ENCODE data around the gene PPEF1. TPM values are rescaled to one million over a fixed set of nuclear protein-coding genes. Genes with fewer than 3 reads are reported as not detected.

PPEF1 gene
- total and polyA plus RNA-seq, 4 donors: 0.94 to 11.1 (median 2.2) TPM

- no peak for DNase-seq (ENCODE audit: low read depth in 4 of 6, low spot score in 6 of 6)
- Histone ChIP-seq H3K9me3 (ENCODE audit: control insufficient read depth, insufficient read depth, low read length) (peaks cover 3% of the 10 kb centered on the region), H3K4me1 (ENCODE audit: control insufficient read depth, insufficient read depth, low read length) (no peaks in the 10 kb centered on the region), H3K36me3 (ENCODE audit: control insufficient read depth, insufficient read depth, low read length) (no peaks in the 10 kb centered on the region), H3K27ac (ENCODE audit: low read depth, low read length) (no peak overlapping the region), H3K27me3 (ENCODE audit: control insufficient read depth, insufficient read depth, low read length) (no peaks in the 10 kb centered on the region), H3K4me3 (ENCODE audit: low read depth, low read length) (no peak overlapping the region)
- 17% methylated on average over 1 of the region's 1 CpG for whole genome bisulfite sequencing (ENCODE audit: insufficient coverage)
Observed at GRCh38 chrX:18769364-18769763, 61.9 kb downstream of the PPEF1 start.

GRCh38 chrX:18769812-18770573 is 62.5 kb downstream of the PPEF1 start:
- Histone ChIP-seq H3K36me3 (ENCODE audit: control insufficient read depth, insufficient read depth, low read length) (no peaks in the 10 kb centered on the region), H3K4me3 (ENCODE audit: low read depth, low read length) (no peak overlapping the region), H3K27me3 (ENCODE audit: control insufficient read depth, insufficient read depth, low read length) (no peaks in the 10 kb centered on the region), H3K27ac (ENCODE audit: low read depth, low read length) (no peak overlapping the region), H3K4me1 (ENCODE audit: control insufficient read depth, insufficient read depth, low read length) (no peaks in the 10 kb centered on the region), H3K9me3 (ENCODE audit: control insufficient read depth, insufficient read depth, low read length) (peaks cover 3% of the 10 kb centered on the region)
- no peak for DNase-seq (ENCODE audit: low read depth in 4 of 6, low spot score in 6 of 6)
- WGBS (ENCODE audit: insufficient coverage): 38% methylated on average over 1 of the region's 7 CpGs

GRCh38 chrX:18789916-18790315 is 82.5 kb downstream of the PPEF1 start:
- H3K27ac ChIP-seq (ENCODE audit: low read depth, low read length): no peak overlapping the region
- no CpG with 5 or more reads among the region's 1 CpG for WGBS (ENCODE audit: insufficient coverage)

GRCh38 chrX:18792828-18793227 is 85.4 kb downstream of the PPEF1 start:
- no peaks in the 10 kb centered on the region for H3K27me3 ChIP-seq (ENCODE audit: control insufficient read depth, insufficient read depth, low read length)
- no peak for DNase-seq (ENCODE audit: low read depth in 4 of 6, low spot score in 6 of 6)
- H3K4me3 ChIP-seq (ENCODE audit: low read depth, low read length): no peak overlapping the region
- no peaks in the 10 kb centered on the region for H3K9me3 ChIP-seq (ENCODE audit: control insufficient read depth, insufficient read depth, low read length)
- H3K36me3 ChIP-seq (ENCODE audit: control insufficient read depth, insufficient read depth, low read length): no peaks in the 10 kb centered on the region
- H3K27ac ChIP-seq (ENCODE audit: low read depth, low read length): no peak overlapping the region
- H3K4me1 ChIP-seq (ENCODE audit: control insufficient read depth, insufficient read depth, low read length): no peaks in the 10 kb centered on the region

More at GRCh38 chrX:18789916-18790315, 82.5 kb downstream of the PPEF1 start:
- no peak for DNase-seq (ENCODE audit: low read depth in 4 of 6, low spot score in 6 of 6)
- H3K4me3 ChIP-seq (ENCODE audit: low read depth, low read length): no peak overlapping the region
- no peaks in the 10 kb centered on the region for H3K27me3 ChIP-seq (ENCODE audit: control insufficient read depth, insufficient read depth, low read length)
- H3K4me1 ChIP-seq (ENCODE audit: control insufficient read depth, insufficient read depth, low read length): no peaks in the 10 kb centered on the region
- H3K36me3 ChIP-seq (ENCODE audit: control insufficient read depth, insufficient read depth, low read length): no peaks in the 10 kb centered on the region
- no peaks in the 10 kb centered on the region for H3K9me3 ChIP-seq (ENCODE audit: control insufficient read depth, insufficient read depth, low read length)

GRCh38 chrX:18793601-18794089 is 86.2 kb downstream of the PPEF1 start:
- Histone ChIP-seq H3K27ac (ENCODE audit: low read depth, low read length) (no peak overlapping the region), H3K9me3 (ENCODE audit: control insufficient read depth, insufficient read depth, low read length) (no peaks in the 10 kb centered on the region), H3K36me3 (ENCODE audit: control insufficient read depth, insufficient read depth, low read length) (no peaks in the 10 kb centered on the region), H3K4me3 (ENCODE audit: low read depth, low read length) (no peak overlapping the region), H3K27me3 (ENCODE audit: control insufficient read depth, insufficient read depth, low read length) (no peaks in the 10 kb centered on the region), H3K4me1 (ENCODE audit: control insufficient read depth, insufficient read depth, low read length) (no peaks in the 10 kb centered on the region)
- DNase-seq (ENCODE audit: low read depth in 4 of 6, low spot score in 6 of 6): peak in 2 of 6 donors; percentile 8 to 24
- WGBS (ENCODE audit: insufficient coverage): 29% methylated on average over 2 of the region's 7 CpGs

- no CpG with 5 or more reads among the region's 2 CpGs for WGBS (ENCODE audit: insufficient coverage)
- H3K27me3 ChIP-seq (ENCODE audit: control insufficient read depth, insufficient read depth, low read length): no peaks in the 10 kb centered on the region
- H3K36me3 ChIP-seq (ENCODE audit: control insufficient read depth, insufficient read depth, low read length): no peaks in the 10 kb centered on the region
- peak in 1 of 6 donors; percentile 15 for DNase-seq (ENCODE audit: low read depth in 4 of 6, low spot score in 6 of 6)
- H3K4me3 ChIP-seq (ENCODE audit: low read depth, low read length): no peak overlapping the region
- H3K4me1 ChIP-seq (ENCODE audit: control insufficient read depth, insufficient read depth, low read length): no peaks in the 10 kb centered on the region
- H3K9me3 ChIP-seq (ENCODE audit: control insufficient read depth, insufficient read depth, low read length): no peaks in the 10 kb centered on the region
- no peak overlapping the region for H3K27ac ChIP-seq (ENCODE audit: low read depth, low read length)
Observed at GRCh38 chrX:18797141-18797540, 89.7 kb downstream of the PPEF1 start.

GRCh38 chrX:18799911-18800310 is 92.5 kb downstream of the PPEF1 start:
- Histone ChIP-seq H3K9me3 (ENCODE audit: control insufficient read depth, insufficient read depth, low read length) (no peaks in the 10 kb centered on the region), H3K27ac (ENCODE audit: low read depth, low read length) (no peak overlapping the region), H3K27me3 (ENCODE audit: control insufficient read depth, insufficient read depth, low read length) (no peaks in the 10 kb centered on the region), H3K36me3 (ENCODE audit: control insufficient read depth, insufficient read depth, low read length) (no peaks in the 10 kb centered on the region), H3K4me1 (ENCODE audit: control insufficient read depth, insufficient read depth, low read length) (no peaks in the 10 kb centered on the region), H3K4me3 (ENCODE audit: low read depth, low read length) (no peak overlapping the region)
- DNase-seq (ENCODE audit: low read depth in 4 of 6, low spot score in 6 of 6): no peak
- no CpG with 5 or more reads among the region's 2 CpGs for WGBS (ENCODE audit: insufficient coverage)

GRCh38 chrX:18809641-18810040 is 102.2 kb downstream of the PPEF1 start:
- H3K4me1 ChIP-seq (ENCODE audit: control insufficient read depth, insufficient read depth, low read length): no peaks in the 10 kb centered on the region
- H3K27me3 ChIP-seq (ENCODE audit: control insufficient read depth, insufficient read depth, low read length): no peaks in the 10 kb centered on the region
- H3K9me3 ChIP-seq (ENCODE audit: control insufficient read depth, insufficient read depth, low read length): no peaks in the 10 kb centered on the region
- no peak overlapping the region for H3K4me3 ChIP-seq (ENCODE audit: low read depth, low read length)
- no peak overlapping the region for H3K27ac ChIP-seq (ENCODE audit: low read depth, low read length)
- no peak for DNase-seq (ENCODE audit: low read depth in 4 of 6, low spot score in 6 of 6)
- no peaks in the 10 kb centered on the region for H3K36me3 ChIP-seq (ENCODE audit: control insufficient read depth, insufficient read depth, low read length)

- H3K4me1 ChIP-seq (ENCODE audit: control insufficient read depth, insufficient read depth, low read length): no peaks in the 10 kb centered on the region
- H3K4me3 ChIP-seq (ENCODE audit: low read depth, low read length): no peak overlapping the region
- WGBS (ENCODE audit: insufficient coverage): 44% methylated on average over 1 of the region's 2 CpGs
- no peaks in the 10 kb centered on the region for H3K36me3 ChIP-seq (ENCODE audit: control insufficient read depth, insufficient read depth, low read length)
- H3K27me3 ChIP-seq (ENCODE audit: control insufficient read depth, insufficient read depth, low read length): no peaks in the 10 kb centered on the region
- no peak overlapping the region for H3K27ac ChIP-seq (ENCODE audit: low read depth, low read length)
- no peaks in the 10 kb centered on the region for H3K9me3 ChIP-seq (ENCODE audit: control insufficient read depth, insufficient read depth, low read length)
- no peak for DNase-seq (ENCODE audit: low read depth in 4 of 6, low spot score in 6 of 6)
Observed at GRCh38 chrX:18810416-18810815, 103.0 kb downstream of the PPEF1 start.

GRCh38 chrX:18825375-18825774 is 117.9 kb downstream of the PPEF1 start:
- no CpG with 5 or more reads among the region's 2 CpGs for WGBS (ENCODE audit: insufficient coverage)
- Histone ChIP-seq H3K4me3 (ENCODE audit: low read depth, low read length) (no peak overlapping the region), H3K4me1 (ENCODE audit: control insufficient read depth, insufficient read depth, low read length) (no peaks in the 10 kb centered on the region), H3K36me3 (ENCODE audit: control insufficient read depth, insufficient read depth, low read length) (no peaks in the 10 kb centered on the region), H3K27ac (ENCODE audit: low read depth, low read length) (no peak overlapping the region), H3K27me3 (ENCODE audit: control insufficient read depth, insufficient read depth, low read length) (no peaks in the 10 kb centered on the region), H3K9me3 (ENCODE audit: control insufficient read depth, insufficient read depth, low read length) (no peaks in the 10 kb centered on the region)
- DNase-seq (ENCODE audit: low read depth in 4 of 6, low spot score in 6 of 6): no peak
